ENCODE results near the gene KCNAB2. TPM values are rescaled to one million over a fixed set of nuclear protein-coding genes. Genes with fewer than 3 reads are reported as not detected.

Gene KCNAB2
- total RNA-seq, 1 experiment from 2014 or later: 28.5 TPM

DNA sequence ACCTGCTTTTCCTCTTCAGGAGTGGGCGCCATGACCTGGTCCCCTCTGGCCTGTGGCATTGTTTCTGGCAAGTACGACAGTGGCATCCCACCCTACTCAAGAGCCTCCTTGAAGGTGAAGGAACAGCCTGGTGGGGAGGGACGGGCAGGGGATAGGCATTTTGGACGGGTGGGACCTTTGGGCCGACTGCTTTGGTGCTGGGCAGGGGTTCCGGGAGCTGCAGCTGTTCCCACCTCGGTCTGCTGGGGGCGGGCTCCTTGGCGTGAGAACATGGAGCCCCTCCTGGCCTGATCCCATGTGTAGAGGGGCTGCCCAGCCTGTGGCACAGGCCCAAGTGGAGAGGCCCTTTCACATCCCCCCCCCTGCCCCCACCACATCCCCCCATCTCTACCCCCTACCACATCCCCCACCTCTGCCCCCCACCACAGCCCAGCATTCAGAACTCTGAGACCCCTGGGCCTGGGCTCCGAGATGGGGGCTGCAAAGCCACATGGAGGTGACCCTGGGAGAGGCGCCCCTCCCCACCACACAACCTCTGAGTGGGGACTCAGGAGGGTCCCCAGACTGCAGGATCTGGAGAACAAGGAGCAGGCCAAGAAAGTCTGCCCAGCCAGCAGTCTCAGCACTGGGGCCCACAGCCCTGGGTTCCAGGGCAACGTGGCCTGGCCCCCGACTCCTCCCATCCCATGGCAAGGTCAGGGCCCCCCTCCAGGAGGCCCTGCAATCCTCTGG lies 50.0 kb downstream of the KCNAB2 start:
- TF ChIP-seq EZH2phosphoT487 (IDR thresholded peaks at IDR 0.05; ENCODE audit: borderline replicate concordance, low read length): no peak
- TF ChIP-seq EZH2 (IDR thresholded peaks at IDR 0.05; ENCODE audit: low read length, unreplicated experiment): no peak
- no peak for TF ChIP-seq CTCF (conservative IDR thresholded peaks at IDR 0.05; ENCODE audit: low read depth, low read length)
- Histone ChIP-seq H3K4me2 (ENCODE audit: low read length) (no peak overlapping the region), H3F3A (ENCODE audit: low read length, unreplicated experiment) (no peaks in the 10 kb centered on the region), H3K4me3 (ENCODE audit: low read length) (no peak overlapping the region), H3K36me3 (ENCODE audit: low read depth, low read length) (no peaks in the 10 kb centered on the region), H3K9me3 (ENCODE audit: low read length) (no peaks in the 10 kb centered on the region), H3K27me3 (ENCODE audit: low read length) (no peaks in the 10 kb centered on the region), H4K20me1 (ENCODE audit: low read length) (no peaks in the 10 kb centered on the region), H3K9me2 (replicated peaks; ENCODE audit: low read length) (no peaks in the 10 kb centered on the region), H3K4me1 (ENCODE audit: insufficient read depth, low read length) (no peaks in the 10 kb centered on the region), H2AFZ (ENCODE audit: low read length) (no peak overlapping the region), H3K9ac (ENCODE audit: low read length) (no peak overlapping the region), H3K79me2 (ENCODE audit: low read length) (no peaks in the 10 kb centered on the region), H3K27ac (ENCODE audit: low read length) (no peak overlapping the region)
- POLR2A ChIA-PET (ENCODE audit: unreplicated experiment): no interaction called here
- CTCF ChIA-PET: interaction anchor here (1.1 kb wide), 1 partner anchor 13 kb away, joined by 3 read pairs; no protein-coding TSS in a partner anchor
- ATAC-seq (no peak), DNase-seq (no peak)
- no TSS peak for BruUV-seq (replicated peaks)
- intact Hi-C loops (cut with micrococcal nuclease): no loop called here

DNA sequence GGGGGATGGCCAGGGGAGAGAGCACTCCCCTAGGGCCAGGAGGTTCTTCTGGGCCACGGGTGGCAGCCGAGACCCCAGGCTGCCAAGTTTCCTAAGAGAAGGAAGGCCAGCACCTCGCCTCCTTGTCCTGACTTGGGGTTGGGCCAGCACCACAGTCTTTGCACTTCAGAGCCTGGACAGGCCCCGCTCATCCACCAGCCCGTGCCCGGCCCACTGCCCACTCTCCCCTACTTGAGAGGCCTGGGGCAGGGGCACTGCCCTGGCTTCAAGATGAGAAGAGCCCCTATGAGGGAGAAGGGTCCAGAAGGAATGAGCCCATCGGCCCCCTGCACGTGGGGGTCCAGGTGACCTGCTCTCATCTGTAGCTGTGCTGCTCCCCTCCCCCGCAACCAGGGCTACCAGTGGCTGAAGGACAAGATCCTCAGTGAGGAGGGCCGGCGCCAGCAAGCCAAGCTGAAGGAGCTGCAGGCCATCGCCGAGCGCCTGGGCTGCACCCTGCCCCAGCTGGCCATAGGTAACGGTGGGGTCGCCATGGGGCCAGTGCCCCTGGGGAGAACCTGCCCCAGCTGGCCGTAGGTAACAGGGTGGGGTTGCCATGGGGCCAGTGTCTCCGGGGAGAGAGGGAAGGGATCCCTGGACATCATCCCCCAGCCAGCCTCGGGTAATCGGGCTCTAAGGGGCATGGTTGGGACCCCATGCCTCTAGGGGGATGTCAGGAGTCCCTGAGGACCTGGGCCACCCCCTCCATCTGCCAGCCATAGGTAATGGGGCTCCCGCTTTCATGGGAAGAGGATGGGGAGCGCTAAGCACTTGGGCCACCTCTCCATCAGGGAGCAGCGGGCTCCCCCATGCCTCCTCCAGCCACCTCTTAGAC lies 50.8 kb downstream of the KCNAB2 start:
- POLR2A ChIA-PET (ENCODE audit: unreplicated experiment): no interaction called here
- ATAC-seq: no peak

More for the DNA sequence above, 50.8 kb downstream of the KCNAB2 start:
- H3F3A ChIP-seq (ENCODE audit: low read length, unreplicated experiment): no peaks in the 10 kb centered on the region
- no peaks in the 10 kb centered on the region for H3K79me2 ChIP-seq (ENCODE audit: low read length)
- H3K9me3 ChIP-seq (ENCODE audit: low read length): no peaks in the 10 kb centered on the region
- H3K4me2 ChIP-seq (ENCODE audit: low read length): no peak overlapping the region
- DNase-seq: no peak
- TF ChIP-seq EZH2 (IDR thresholded peaks at IDR 0.05; ENCODE audit: low read length, unreplicated experiment): no peak
- no peak for TF ChIP-seq EZH2phosphoT487 (IDR thresholded peaks at IDR 0.05; ENCODE audit: borderline replicate concordance, low read length)
- no peak for TF ChIP-seq CTCF (conservative IDR thresholded peaks at IDR 0.05; ENCODE audit: low read depth, low read length)
- no peaks in the 10 kb centered on the region for H3K36me3 ChIP-seq (ENCODE audit: low read depth, low read length)
- no peak overlapping the region for H2AFZ ChIP-seq (ENCODE audit: low read length)
- H3K27me3 ChIP-seq (ENCODE audit: low read length): no peaks in the 10 kb centered on the region
- no peak overlapping the region for H3K4me3 ChIP-seq (ENCODE audit: low read length)
- H4K20me1 ChIP-seq (ENCODE audit: low read length): no peaks in the 10 kb centered on the region
- intact Hi-C loops (cut with micrococcal nuclease): no loop called here
- no peak overlapping the region for H3K9ac ChIP-seq (ENCODE audit: low read length)
- no TSS peak for BruUV-seq (replicated peaks)
- CTCF ChIA-PET: no interaction called here
- no peaks in the 10 kb centered on the region for H3K9me2 ChIP-seq (replicated peaks; ENCODE audit: low read length)
- H3K4me1 ChIP-seq (ENCODE audit: insufficient read depth, low read length): no peaks in the 10 kb centered on the region
- no peak overlapping the region for H3K27ac ChIP-seq (ENCODE audit: low read length)
